DLD1 (cell line): ENCODE data around the gene ZC3H13.
"Not testable (repeated sequence)": the region's sequence is repeated elsewhere in the genome, so short reads cannot be mapped to it uniquely, and the experiment has no call there.

ENCODE experiments used
- in situ Hi-C: cut with HindIII; loops from 2 replicates; pipeline ENCODE4 v1.10.0; 2017; ENCODE audit warnings: low sequenced_read_pairs

The ZC3H13 gene

GRCh38 chr13:46010148-46010547 is 42.4 kb downstream of the ZC3H13 start:
- in situ Hi-C loops = no loop called here

DNA sequence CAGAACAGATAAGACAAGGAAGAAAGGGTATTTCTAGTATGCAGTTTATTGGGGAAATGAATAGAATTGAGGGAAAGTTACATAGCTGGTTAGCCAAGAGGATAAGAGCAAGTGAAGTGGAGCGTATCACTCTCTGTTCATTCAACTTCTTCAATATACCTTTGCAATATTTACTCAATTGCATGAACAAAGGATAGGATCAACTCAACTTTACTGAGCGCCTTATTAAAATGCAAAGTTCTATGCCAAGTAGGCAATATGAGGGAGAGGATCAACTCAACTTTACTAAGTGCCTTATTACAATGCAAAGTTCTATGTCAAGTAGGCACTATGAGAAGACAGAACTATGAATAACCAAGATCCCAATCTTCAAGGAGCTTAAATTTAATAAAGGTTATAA is 43.9 kb downstream of the ZC3H13 start:
- in situ Hi-C loops = no loop called here

- in situ Hi-C loops = no loop called here
Measured at GRCh38 chr13:46006688-46007452, 45.7 kb downstream of the ZC3H13 start.

- in situ Hi-C loops = no loop called here
Measured at GRCh38 chr13:46004491-46004890, 48.1 kb downstream of the ZC3H13 start.

GRCh38 chr13:45996631-45997030 is 55.9 kb downstream of the ZC3H13 start:
- in situ Hi-C loops = no loop called here

GRCh38 chr13:45995245-45995644 is 57.3 kb downstream of the ZC3H13 start:
- in situ Hi-C loops = no loop called here

GRCh38 chr13:45994752-45995151 is 57.8 kb downstream of the ZC3H13 start:
- in situ Hi-C loops = no loop called here

GRCh38 chr13:45989607-45990006 is 62.9 kb downstream of the ZC3H13 start:
- in situ Hi-C loops = no loop called here

GRCh38 chr13:45981127-45981526 is 71.4 kb downstream of the ZC3H13 start:
- in situ Hi-C loops = not testable (repeated sequence)

- in situ Hi-C loops = no loop called here
Measured at GRCh38 chr13:45975337-45975736, 77.2 kb downstream of the ZC3H13 start.

GRCh38 chr13:45974500-45974899 is 78.0 kb downstream of the ZC3H13 start:
- in situ Hi-C loops = no loop called here

DNA sequence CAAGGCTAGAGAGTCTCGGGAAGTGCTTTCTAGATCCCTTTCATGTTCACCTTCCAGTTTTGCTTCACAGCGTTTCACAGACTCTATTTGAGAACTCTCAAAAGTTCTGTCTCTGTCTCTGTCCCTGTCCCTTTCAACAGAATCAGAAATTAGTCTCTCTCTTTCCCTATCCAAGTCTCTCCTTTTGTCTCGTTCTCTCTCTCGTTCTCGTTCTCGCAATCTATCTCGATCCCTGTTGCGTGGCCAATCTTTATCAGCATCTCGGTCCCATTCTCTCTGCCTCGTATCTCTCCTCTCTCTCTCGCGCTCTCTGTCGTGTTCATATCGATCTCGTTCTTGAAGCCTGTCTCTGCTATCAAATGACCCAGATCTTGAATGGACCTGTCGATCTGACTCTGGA is 85.0 kb downstream of the ZC3H13 start:
- in situ Hi-C loops = no loop called here

DNA sequence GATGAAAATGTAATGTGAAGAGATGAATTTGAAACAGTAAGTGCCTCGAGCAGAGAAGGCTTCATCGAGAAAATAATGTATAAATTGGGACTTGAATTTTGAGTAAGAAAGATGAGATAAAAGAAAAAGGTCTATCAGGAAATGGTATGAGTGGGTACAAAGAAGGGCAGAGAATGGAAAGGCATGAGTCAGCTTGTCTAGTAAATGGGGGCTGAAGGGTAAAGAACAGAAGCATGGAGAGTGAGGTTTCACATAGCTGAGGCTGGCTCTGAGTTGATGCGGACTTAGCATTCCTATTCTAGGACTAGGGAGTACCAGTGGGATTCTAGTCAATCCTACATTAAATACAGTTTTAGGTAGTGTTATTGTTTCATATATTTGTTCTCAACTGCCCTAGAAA is 85.8 kb downstream of the ZC3H13 start:
- in situ Hi-C loops = no loop called here

- in situ Hi-C loops = no loop called here
Measured at GRCh38 chr13:45961468-45961867, 91.1 kb downstream of the ZC3H13 start.

DNA sequence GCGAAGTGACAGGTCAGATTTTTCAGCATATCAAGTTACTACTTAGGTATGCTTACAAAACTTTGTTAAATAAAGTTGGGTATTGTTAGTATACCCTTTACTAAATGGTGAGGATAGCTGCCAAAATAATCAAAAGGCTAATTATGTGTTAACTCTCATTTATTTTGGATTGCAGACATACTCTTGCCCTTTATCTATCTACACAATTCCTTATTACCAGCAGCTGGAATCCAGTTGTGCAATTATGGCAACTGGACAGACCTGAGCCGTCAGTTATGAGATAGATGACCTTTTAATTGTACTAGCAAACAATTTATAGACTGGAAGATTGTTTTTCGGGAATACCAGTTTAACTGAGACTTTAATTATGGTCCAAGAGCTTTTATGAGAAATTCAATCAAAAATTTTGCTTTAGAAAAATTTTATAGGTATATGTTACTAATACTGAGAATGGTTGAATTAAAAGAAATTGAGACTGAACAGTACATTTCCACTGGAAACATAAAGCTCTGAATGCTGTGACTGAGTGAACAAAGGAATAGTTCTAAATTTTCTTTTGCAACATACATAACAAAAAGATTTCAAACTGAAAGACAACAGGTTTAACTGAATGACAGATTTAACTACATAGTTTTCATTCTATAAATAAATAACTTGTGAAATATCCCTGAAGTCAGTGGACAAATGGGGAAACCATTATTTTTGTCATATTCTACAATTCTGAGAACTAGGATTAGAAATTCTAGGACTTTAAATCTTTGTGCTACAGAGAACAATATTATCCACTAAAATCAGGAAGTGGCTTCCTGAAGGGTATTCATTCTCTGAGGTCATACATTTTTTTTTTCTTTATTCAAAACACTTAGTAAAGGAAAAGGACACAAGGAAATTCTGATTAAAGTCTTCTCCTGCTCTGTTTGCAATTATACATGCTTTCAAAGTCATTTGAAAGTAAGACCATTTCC is 97.4 kb downstream of the ZC3H13 start:
- in situ Hi-C loops = no loop called here

DNA sequence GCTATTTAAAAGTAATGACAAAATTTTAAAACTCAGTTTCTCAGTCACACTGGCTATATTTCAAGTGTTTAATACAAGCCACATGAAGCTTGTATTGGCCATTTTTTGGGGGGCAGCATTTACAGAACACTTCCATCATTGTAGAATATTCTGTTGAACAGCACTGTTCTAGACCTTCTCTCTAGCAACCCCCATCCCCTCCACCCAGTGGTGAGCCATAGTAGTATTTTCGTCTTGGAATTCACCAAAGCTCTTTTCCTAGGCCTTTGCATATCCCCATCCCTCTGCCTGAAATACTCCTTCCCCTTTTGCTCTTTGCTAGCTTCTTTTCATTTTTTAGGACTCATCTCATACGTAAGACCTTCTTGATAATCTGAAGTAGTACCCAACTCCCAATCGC is 99.5 kb downstream of the ZC3H13 start:
- in situ Hi-C loops = no loop called here

DNA sequence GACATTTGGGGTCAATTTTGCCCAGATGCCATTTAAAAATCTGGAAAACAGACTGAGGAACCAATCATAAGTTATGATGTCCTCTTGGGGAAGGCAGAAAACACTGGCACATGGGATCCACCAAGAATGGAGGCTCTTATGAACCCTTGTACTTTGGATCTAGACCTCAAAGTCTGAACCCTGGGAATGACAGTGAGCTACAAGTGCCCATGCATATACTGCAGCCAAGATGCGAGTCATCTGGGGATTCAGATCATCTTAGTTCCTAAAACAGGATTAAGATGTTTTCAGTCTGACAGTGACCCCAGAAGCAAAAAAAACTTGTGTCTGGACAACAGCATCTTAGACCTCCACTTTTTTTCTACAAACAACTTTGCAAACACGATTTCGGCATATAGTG is 100.8 kb downstream of the ZC3H13 start:
- in situ Hi-C loops = no loop called here

GRCh38 chr13:45951166-45951565 is 101.4 kb downstream of the ZC3H13 start:
- in situ Hi-C loops = no loop called here

DNA sequence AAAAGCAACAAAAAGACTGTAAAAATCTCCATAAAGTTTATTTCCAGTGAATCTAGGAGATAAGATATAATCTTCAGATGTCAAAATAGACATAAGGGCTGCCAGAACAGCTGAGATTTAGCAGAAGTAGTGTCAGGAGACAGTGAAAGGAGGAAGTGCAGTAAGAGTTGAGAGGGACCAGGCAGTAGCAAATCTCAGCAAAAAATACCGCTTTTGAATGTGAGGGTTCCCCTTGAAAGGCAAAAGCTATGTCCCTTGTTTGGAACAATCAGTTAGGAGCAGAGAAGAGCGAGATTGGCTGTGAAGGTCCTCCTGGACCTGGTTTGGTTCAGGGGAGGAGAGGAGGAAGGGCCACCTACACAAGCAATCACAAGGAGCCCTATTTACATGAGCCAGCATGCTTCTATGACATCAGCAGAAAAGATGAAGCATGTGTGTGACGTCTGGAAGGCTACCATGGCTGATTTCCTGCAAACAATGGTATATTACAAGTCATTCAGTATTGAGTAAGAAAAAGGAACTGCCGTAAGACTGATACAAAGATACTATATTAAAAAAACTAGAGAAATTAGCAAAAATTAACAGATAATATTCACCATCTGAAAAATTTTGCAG is 102.1 kb downstream of the ZC3H13 start:
- in situ Hi-C loops = no loop called here

DNA sequence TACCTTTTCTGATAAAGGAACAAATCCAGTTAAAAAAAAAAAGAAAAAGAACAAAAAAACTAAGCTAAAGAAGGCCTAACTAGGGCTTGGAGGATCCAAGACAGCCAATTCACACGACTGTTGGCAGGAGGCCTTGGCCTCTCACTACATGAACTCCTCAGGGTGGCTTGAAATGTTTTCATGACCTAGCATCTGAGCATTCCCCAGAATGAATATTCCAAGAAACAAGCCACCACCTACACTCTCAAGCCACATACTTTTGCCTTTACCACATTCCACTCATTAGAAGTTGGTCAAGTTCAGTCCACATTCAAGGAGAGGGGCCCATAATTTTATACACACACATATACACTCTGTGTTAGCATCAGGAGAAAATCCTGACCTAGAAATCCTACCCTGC is 103.4 kb downstream of the ZC3H13 start:
- in situ Hi-C loops = no loop called here

GRCh38 chr13:45943965-45944364 is 108.6 kb downstream of the ZC3H13 start:
- in situ Hi-C loops = no loop called here

- in situ Hi-C loops = no loop called here
Measured at GRCh38 chr13:45943120-45943519, 109.4 kb downstream of the ZC3H13 start.
